Stomach smooth muscle (tissue), 2 donors: ENCODE data around the gene CHCHD6.

Experiments
- H3K27ac ChIP-seq: one replicate; pipeline ENCODE4 v1.7.0; 2013; ENCODE audit warnings: mild to moderate bottlenecking, low read length, inconsistent platforms
- H3K27me3 ChIP-seq, 2 donors: one replicate each; pipeline ENCODE4 v1.7.0; 2013; ENCODE audit warnings: low read length in 2 of 2; ENCODE audit not compliant: insufficient read depth in 2 of 2, control insufficient read depth in 1 of 2
- H3K36me3 ChIP-seq, 2 donors: one replicate each; pipeline ENCODE4 v1.7.0; 2013; ENCODE audit warnings: low read length in 2 of 2; ENCODE audit not compliant: control insufficient read depth in 2 of 2, insufficient read depth in 2 of 2
- H3K4me1 ChIP-seq: one replicate; pipeline ENCODE4 v1.7.0; 2013; ENCODE audit warnings: low read length; ENCODE audit not compliant: control insufficient read depth, insufficient read depth
- H3K4me3 ChIP-seq, 2 donors: one replicate each; pipeline ENCODE4 v1.7.0; 2013; ENCODE audit warnings: low read length in 2 of 2
- H3K9ac ChIP-seq, 2 donors: one replicate each; pipeline ENCODE4 v1.7.0; 2013; ENCODE audit warnings: low read length in 2 of 2, mild to moderate bottlenecking in 1 of 2
- H3K9me3 ChIP-seq, 2 donors: one replicate each; pipeline ENCODE4 v1.7.0; 2013; ENCODE audit warnings: low read length in 2 of 2; ENCODE audit not compliant: control insufficient read depth in 2 of 2
- donor health status: healthy.
- donor health status: Pancreatic carcinoma.

The CHCHD6 gene

DNA sequence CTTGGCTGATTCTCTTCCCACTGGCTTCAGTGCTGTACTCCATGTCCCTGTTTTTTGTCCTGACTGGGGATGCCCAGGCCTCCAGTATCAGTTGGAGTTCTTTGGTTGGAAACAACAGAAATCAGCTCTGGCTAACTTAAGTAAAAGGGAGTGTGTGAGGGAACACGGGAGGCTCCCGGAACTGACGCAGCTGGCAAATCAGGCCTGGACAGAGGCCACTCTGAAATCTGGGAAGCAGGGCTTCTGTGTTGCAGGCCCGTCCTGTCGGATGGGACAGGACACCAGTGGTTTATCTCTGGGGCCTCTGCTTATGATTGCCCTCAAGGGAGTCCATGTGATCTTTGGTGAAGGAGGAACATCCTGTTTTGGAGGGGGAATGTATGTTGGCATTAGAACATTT lies 124.3 kb downstream of the CHCHD6 start:
- Histone ChIP-seq H3K27me3 (no peaks in the 10 kb centered on the region), H3K27ac (peak overlapping the region; percentile 11), H3K4me1 (no peaks in the 10 kb centered on the region), H3K9me3 (no peaks in the 10 kb centered on the region), H3K9ac (no peak overlapping the region), H3K4me3 (no peak overlapping the region), H3K36me3 (no peaks in the 10 kb centered on the region)

DNA sequence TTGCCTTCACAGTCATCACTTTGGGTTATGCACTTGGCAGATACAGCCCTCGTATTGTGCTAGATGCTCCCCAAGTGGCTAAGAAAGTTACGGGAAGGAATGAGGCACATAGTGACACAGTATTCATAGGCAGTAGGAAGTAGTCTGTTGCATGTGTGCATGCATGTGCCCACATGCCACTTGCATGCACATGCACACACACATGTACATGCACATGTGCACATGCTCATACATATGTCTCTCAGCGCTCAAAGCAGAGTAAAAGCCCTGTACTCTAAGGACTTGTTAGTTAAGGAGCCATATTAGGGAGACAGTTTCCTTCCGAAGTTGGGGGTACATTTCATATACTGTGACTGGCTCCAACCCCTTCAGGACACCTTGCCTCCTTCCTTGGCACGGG lies 128.9 kb downstream of the CHCHD6 start:
- Histone ChIP-seq H3K9me3 (no peaks in the 10 kb centered on the region), H3K36me3 (peaks cover 0 to 2% of the 10 kb centered on the region in 2 donors), H3K4me1 (no peaks in the 10 kb centered on the region), H3K27me3 (no peaks in the 10 kb centered on the region), H3K9ac (no peak overlapping the region), H3K4me3 (no peak overlapping the region), H3K27ac (no peak overlapping the region)

DNA sequence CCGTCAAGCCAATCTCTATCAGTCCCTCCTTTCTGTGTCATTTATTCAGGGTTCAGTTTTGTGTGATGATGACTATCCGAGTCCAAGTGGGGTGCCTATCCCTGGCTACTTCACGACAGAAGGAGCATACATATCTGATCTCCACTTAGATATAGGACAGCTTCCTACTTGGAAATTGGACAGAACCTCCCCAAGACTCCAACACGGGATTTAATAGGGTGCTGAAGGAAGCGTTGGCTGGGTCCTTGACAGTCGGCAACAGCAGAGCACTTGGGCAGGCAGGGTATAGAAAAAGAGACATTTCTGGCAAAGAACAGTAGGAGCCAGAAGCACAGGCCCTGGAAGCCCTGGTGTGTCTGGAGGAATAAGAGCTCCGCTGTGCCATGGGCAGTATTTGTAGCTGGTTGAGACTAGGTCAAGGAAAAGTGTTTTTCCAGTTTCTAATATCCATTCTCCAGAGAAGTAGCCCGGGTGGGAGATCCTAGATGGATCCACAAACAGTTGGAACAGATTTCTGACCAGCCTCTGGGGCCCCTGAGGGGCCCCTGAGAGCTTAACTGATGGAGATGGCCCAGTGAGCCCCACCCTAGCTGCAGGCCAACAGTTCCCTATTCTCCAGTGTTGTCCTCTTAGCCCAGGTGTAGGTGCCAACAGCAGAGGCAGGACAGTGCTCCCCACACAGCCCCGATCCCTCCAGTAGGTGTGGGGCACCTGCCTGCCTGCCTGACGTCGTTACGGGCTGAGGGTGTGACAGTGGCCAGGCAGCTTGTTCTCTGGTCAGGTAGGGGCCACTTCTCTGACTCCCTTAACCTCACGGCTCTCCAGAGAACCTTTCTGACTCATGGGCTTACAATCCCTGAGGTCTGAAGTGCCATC lies 130.8 kb downstream of the CHCHD6 start:
- Histone ChIP-seq H3K9me3 (no peaks in the 10 kb centered on the region), H3K27me3 (no peaks in the 10 kb centered on the region), H3K4me3 (no peak overlapping the region), H3K27ac (no peak overlapping the region), H3K4me1 (no peaks in the 10 kb centered on the region), H3K36me3 (peaks cover 0 to 2% of the 10 kb centered on the region in 2 donors), H3K9ac (no peak overlapping the region)

DNA sequence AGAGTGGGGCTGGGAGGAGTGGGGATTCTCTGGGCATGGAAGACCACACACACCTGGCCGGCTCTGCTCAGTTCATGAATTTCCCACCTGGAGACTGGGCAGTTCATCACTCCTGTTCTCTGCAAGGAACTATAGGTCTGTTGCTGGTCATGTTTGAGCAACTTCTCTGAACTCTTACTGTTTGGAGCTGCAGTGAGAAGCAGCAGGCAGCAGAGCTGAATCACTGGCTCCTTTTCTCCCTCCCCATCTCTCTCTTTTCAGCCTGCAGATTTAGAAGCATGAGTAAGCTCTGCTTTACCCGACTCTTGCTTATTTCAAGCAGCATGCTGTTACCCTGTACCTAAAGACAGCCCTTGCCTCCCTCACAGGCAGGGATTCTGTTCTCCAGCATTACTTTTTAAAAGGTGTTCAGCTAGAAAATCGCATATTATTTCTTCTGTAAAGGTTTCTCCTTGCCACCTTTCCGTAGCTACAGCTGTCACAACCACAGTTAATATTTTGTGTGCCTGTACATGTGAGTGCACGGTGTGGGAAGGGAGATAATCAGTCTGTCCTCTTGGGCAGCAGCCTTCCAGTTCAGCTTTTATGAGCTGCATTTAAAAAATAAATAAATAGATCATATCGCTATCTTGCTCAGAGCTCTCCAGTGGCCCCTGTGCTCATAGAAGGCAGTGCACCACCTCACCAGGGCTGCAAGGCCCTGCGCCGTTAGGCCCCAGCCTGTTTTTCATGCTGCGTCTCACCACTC lies 131.6 kb downstream of the CHCHD6 start:
- Histone ChIP-seq H3K9ac (no peak overlapping the region), H3K27me3 (no peaks in the 10 kb centered on the region), H3K36me3 (peaks cover 0 to 2% of the 10 kb centered on the region in 2 donors), H3K27ac (no peak overlapping the region), H3K9me3 (no peaks in the 10 kb centered on the region), H3K4me3 (no peak overlapping the region), H3K4me1 (no peaks in the 10 kb centered on the region)

DNA sequence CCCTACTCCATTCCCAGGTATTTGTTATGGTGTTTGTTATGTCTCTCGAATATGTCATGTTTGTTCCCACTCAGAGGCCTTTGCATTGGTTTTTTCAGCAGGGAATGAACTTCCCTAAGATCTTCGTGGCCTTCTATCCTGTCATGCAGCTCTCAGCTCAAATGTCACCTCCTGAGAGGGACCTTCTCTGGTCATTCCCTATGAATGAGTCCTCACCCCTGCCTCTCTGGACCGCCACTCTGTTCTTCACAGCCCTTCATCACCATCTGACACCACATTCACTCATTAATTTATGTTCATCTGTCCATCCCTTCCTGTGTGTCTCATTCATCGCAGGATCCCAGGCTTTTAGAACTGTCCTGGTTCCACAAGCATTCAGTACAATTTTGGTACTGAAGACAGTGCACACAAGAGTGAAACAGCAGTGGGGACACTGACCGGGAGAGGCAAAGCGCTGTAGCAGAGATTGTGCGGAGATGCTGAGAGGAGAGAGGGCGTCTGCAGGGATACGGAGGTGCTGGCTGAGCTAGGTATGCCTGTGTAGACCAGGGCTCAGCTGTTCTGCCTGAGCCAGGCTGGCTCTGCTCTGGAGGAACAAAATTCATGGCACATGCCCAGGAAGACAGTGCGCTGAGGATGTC lies 132.3 kb downstream of the CHCHD6 start:
- Histone ChIP-seq H3K27ac (no peak overlapping the region), H3K4me3 (no peak overlapping the region), H3K9ac (no peak overlapping the region), H3K9me3 (no peaks in the 10 kb centered on the region), H3K36me3 (peaks cover 0 to 2% of the 10 kb centered on the region in 2 donors), H3K27me3 (no peaks in the 10 kb centered on the region), H3K4me1 (no peaks in the 10 kb centered on the region)

DNA sequence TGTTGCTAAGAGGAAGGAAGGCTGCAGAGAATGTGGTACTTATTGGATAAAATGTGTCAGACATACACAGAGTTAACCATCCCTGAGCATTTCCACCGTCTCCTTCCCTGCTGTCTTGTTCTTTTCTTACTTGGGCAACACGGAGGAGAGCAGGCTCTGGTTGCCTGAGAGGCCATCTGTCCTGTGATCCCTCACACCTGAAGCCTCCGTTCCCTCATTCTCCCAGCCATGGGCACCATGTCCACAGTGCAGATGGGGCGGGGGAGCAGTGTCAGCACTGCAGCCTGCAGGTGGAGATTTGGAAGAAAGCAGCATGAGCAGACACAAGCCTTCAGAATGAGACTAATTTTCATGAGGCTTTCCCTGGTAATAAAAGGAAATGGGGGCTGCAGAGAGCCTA lies 133.7 kb downstream of the CHCHD6 start:
- H3K9ac ChIP-seq: no peak overlapping the region
- no peaks in the 10 kb centered on the region for H3K27me3 ChIP-seq
- no peaks in the 10 kb centered on the region for H3K4me1 ChIP-seq
- H3K27ac ChIP-seq: no peak overlapping the region
- no peak overlapping the region for H3K4me3 ChIP-seq
- no peaks in the 10 kb centered on the region for H3K9me3 ChIP-seq
- H3K36me3 ChIP-seq: peaks cover 0 to 2% of the 10 kb centered on the region in 2 donors

DNA sequence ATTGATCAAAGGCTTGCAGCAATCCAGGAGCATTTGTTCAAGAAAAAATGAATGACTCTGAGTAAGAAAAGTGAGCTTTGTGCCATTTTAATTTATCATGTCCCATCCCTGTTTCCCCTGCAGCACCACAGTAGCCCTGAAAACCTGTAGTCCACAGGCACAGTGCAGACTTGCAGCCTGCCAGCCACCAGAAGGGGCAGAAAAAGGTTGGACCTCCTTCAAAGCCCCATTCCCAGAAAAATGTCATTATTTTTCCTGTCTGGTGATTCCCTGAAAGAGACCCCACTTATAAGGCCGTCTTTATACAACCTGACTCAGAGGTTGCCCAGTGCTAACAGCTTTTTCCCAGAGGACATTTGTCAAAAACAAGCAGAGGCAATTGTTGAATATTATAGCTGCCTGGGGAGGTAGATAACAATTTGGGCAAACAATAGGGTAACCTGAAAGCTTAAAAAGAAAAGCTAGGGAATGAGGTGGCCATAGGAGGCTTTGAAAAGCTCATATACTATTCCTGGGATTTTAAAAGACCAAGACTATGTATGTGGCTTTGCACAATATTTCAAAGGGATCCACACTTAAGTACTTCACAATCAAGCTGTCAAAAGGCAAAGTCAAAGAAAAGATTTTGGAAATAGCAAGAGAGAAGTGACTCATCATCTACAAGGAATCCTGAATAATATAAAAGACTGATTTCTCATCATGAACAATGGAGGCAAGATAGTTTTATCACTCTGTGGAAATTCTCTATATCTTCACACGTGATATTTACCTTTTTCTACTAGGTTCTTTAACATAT lies 142.1 kb downstream of the CHCHD6 start:
- no peaks in the 10 kb centered on the region for H3K36me3 ChIP-seq
- H3K9ac ChIP-seq: no peak overlapping the region
- H3K9me3 ChIP-seq: no peaks in the 10 kb centered on the region
- H3K27me3 ChIP-seq: no peaks in the 10 kb centered on the region
- peaks cover 10% of the 10 kb centered on the region for H3K4me1 ChIP-seq
- H3K27ac ChIP-seq: no peak overlapping the region
- no peak overlapping the region for H3K4me3 ChIP-seq

DNA sequence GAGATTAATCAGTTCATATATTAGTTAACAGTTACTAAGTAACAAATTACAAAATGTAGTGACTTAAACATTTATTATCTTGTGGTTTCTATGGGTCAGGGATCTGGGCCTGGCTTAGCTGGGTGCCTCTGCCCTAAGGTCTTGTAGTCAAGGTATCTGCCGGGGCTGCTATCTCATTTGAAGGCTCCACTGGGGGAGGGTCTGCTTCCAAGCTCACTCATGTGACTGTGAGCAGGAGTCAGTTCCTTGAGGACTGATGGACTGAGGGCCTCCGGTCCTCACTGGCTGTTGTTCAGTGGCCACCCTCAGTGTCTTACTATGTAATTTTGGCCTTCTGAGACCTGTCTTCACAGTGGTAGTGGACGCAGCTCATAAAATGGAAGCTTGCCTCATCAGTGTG lies 143.0 kb downstream of the CHCHD6 start:
- H3K36me3 ChIP-seq: no peaks in the 10 kb centered on the region
- no peak overlapping the region for H3K9ac ChIP-seq
- H3K27ac ChIP-seq: no peak overlapping the region
- no peak overlapping the region for H3K4me3 ChIP-seq
- H3K27me3 ChIP-seq: no peaks in the 10 kb centered on the region
- peaks cover 14% of the 10 kb centered on the region for H3K4me1 ChIP-seq
- no peaks in the 10 kb centered on the region for H3K9me3 ChIP-seq

DNA sequence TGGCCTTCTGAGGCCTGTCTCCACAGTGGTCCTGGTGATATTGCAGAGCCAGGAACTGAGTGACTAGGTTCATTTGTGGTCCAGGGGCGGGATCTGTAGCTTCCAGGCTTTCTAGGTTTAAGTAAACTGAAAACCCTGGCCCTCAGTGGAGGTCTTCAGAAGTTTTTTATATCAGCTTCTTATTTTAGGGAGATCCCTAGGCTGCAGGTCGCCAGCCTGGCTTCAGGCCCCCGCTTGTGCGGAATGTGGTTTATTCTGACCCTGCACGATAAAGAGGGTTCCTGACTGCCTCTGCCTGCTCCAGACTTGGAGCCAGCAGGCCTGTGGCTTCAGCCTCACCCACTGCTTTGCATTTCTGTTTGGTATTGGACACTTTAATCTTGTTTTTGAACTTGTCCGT lies 145.0 kb downstream of the CHCHD6 start:
- Histone ChIP-seq H3K4me3 (no peak overlapping the region), H3K36me3 (peaks cover 0 to 2% of the 10 kb centered on the region in 2 donors), H3K27me3 (no peaks in the 10 kb centered on the region), H3K9me3 (no peaks in the 10 kb centered on the region), H3K27ac (no peak overlapping the region), H3K9ac (no peak overlapping the region), H3K4me1 (peaks cover 14% of the 10 kb centered on the region)

DNA sequence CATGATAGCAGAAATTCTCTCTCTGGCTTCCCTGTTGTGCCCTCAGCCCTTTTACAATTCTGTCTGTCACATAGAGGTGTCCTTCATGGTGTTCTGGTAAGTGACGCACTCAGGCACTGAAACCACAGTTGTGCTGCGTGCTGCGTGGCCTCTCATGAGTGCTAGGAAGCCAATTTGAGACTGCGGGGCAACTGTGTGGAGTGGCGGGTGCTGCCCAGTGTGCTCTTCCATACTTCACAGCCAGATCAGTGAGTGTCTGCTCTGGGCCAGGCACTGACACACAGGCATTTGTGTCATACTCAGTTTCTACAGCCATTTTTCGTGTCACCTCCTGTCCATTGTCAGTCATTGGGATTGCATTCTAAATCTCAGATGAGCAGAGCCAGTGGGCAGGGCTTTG lies 145.7 kb downstream of the CHCHD6 start:
- peaks cover 14% of the 10 kb centered on the region for H3K4me1 ChIP-seq
- H3K9ac ChIP-seq: no peak overlapping the region
- no peaks in the 10 kb centered on the region for H3K9me3 ChIP-seq
- no peak overlapping the region for H3K27ac ChIP-seq
- H3K36me3 ChIP-seq: peaks cover 0 to 2% of the 10 kb centered on the region in 2 donors
- no peak overlapping the region for H3K4me3 ChIP-seq
- no peaks in the 10 kb centered on the region for H3K27me3 ChIP-seq
